Fibroblast of lung (primary cell): ENCODE measurements around the gene SGSH. TPM values are rescaled to one million over a fixed set of nuclear protein-coding genes. Genes with fewer than 3 reads are reported as not detected.
"Not testable (repeated sequence)": the region's sequence is repeated elsewhere in the genome, so short reads cannot be mapped to it uniquely, and the experiment has no call there.

Source experiments
- DNase-seq, 2 donors: peaks; one replicate each; pipeline versions ENCODE4 v3.0.0 to v3.0.0-alpha.2; 2010; ENCODE audit warnings: low read depth in 2 of 2
- H2AFZ ChIP-seq: 2 replicates; pipeline ENCODE4 v1.5.1; 2012; ENCODE audit warnings: low read length, control low read depth, inconsistent platforms
- H3K27ac ChIP-seq: 2 replicates; pipeline ENCODE4 v1.5.1; 2011; ENCODE audit warnings: low read length, control low read depth; ENCODE audit not compliant: insufficient read depth
- H3K27me3 ChIP-seq: 2 replicates; pipeline ENCODE4 v1.5.1; 2011; ENCODE audit warnings: mild to moderate bottlenecking, low read length; ENCODE audit not compliant: control insufficient read depth, insufficient read depth
- H3K36me3 ChIP-seq: 2 replicates; pipeline ENCODE4 v1.5.1; 2011; ENCODE audit warnings: low read length; ENCODE audit not compliant: control insufficient read depth, insufficient read depth
- H3K4me1 ChIP-seq: 2 replicates; pipeline ENCODE4 v1.5.1; 2011; ENCODE audit warnings: low read length; ENCODE audit not compliant: control insufficient read depth, insufficient read depth; ENCODE audit errors: extremely low read depth
- H3K4me2 ChIP-seq: 2 replicates; pipeline ENCODE4 v1.5.1; 2011; ENCODE audit warnings: low read length, control low read depth; ENCODE audit not compliant: insufficient read depth; ENCODE audit errors: extremely low read depth
- H3K4me3 ChIP-seq, 4 experiments: fragments of 200-600 bp in 1 of 4; sonication (generic) in 1 of 4; replicated peaks in 1 of 4; 2 replicates each; pipeline ENCODE4 v1.5.1; 2011 to 2016; ENCODE audit warnings: low read length in 4 of 4, low read depth in 3 of 4, mild to moderate bottlenecking in 3 of 4, control low read depth in 2 of 4, inconsistent platforms in 1 of 4, mixed read lengths in 1 of 4; ENCODE audit not compliant: insufficient read depth in 1 of 4; ENCODE audit errors: control extremely low read depth in 1 of 4
- H3K79me2 ChIP-seq: 2 replicates; pipeline ENCODE4 v1.5.1; 2012; ENCODE audit warnings: mild to moderate bottlenecking, low read length, inconsistent platforms; ENCODE audit not compliant: control insufficient read depth, insufficient read depth
- H3K9ac ChIP-seq: 2 replicates; pipeline ENCODE4 v1.5.1; 2011; ENCODE audit warnings: mild to moderate bottlenecking, low read length, control low read depth; ENCODE audit not compliant: insufficient read depth
- H3K9me3 ChIP-seq: 2 replicates; pipeline ENCODE4 v1.5.1; 2012; ENCODE audit warnings: low read depth, low read length; ENCODE audit not compliant: control insufficient read depth, insufficient read depth
- H4K20me1 ChIP-seq: 2 replicates; pipeline ENCODE4 v1.5.1; 2011; ENCODE audit warnings: low read length; ENCODE audit not compliant: control insufficient read depth, insufficient read depth; ENCODE audit errors: extremely low read depth
- CTCF ChIP-seq, 2 donors: IDR thresholded peaks in 1 of 2; conservative IDR thresholded peaks in 1 of 2; 1 replicate in 1 of 2; 2 replicates in 1 of 2; pipeline ENCODE4 v1.5.1; 2011 to 2012; ENCODE audit warnings: low read length in 2 of 2, control low read depth in 1 of 2, inconsistent platforms in 1 of 2, low read depth in 1 of 2, mild to moderate bottlenecking in 1 of 2
- EZH2 ChIP-seq: IDR thresholded peaks from 2 replicates; pipeline ENCODE4 v1.5.1; 2012; ENCODE audit warnings: low read length, control low read depth, mild to moderate bottlenecking; ENCODE audit errors: missing control alignments
- polyA plus RNA-seq, 2 donors: library from polyadenylated mRNA; depleted of rRNA in 1 of 2; stranded (reverse) in 1 of 2; unstranded in 1 of 2; fragments of >200 nt; gene quantifications; 2 replicates each; pipeline ENCODE4 v1.2.1, GENCODE V29; 2011 to 2012; ENCODE audit warnings: missing spikeins in 1 of 2
- total RNA-seq: library from RNA; depleted of rRNA; stranded (reverse); fragments of >200 nt; gene quantifications from 2 replicates; pipeline ENCODE4 v1.2.1, GENCODE V29; 2014

The SGSH gene
- total and polyA plus RNA-seq, 2 donors (not counting 1 experiment from before 2014, with no cell fraction given): 26.9 to 57.2 TPM

GRCh38 chr17:80202197-80202596, 17.9 kb downstream of the SGSH start:
- Histone ChIP-seq H3K4me2 (no peak overlapping the region), H2AFZ (no peak overlapping the region), H4K20me1 (no peaks in the 10 kb centered on the region), H3K9me3 (no peaks in the 10 kb centered on the region), H3K79me2 (no peaks in the 10 kb centered on the region), H3K4me3 (no peak overlapping the region), H3K36me3 (no peaks in the 10 kb centered on the region), H3K9ac (no peak overlapping the region), H3K4me1 (no peaks in the 10 kb centered on the region), H3K27ac (no peak overlapping the region), H3K27me3 (no peaks in the 10 kb centered on the region)
- TF ChIP-seq EZH2 (no peak), CTCF (conservative IDR thresholded peaks at IDR 0.05 in 1 of 2, IDR thresholded peaks at IDR 0.05 in 1 of 2; ENCODE audit: low read depth in 1 of 2, low read length in 2 of 2) (no peak)
- DNase-seq: no peak

DNA sequence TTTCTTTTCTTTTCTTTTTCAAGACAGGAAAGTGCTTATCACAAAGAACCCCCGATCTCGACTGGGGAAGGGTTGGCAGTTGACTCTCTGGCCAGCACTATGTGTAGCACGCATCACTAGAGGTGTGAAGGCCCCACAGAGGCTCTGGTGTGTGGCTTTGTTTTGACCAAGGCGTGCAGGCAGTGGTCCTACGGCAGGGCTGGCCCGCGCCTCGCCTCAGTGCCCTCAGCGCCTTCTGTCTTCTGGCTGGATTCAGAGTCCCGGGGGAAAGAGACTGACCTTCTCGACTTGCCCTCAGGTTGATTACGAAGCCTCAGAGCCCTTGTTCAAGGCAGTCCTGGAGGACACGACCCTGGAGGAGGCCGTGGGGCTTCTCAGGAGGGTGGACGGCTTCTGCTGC, 18.7 kb downstream of the SGSH start:
- TF ChIP-seq CTCF (conservative IDR thresholded peaks at IDR 0.05 in 1 of 2, IDR thresholded peaks at IDR 0.05 in 1 of 2; ENCODE audit: low read depth in 1 of 2, low read length in 2 of 2): no peak
- no peak overlapping the region for H3K4me2 ChIP-seq
- DNase-seq: no peak
- no peak overlapping the region for H2AFZ ChIP-seq
- no peak overlapping the region for H3K9ac ChIP-seq
- no peaks in the 10 kb centered on the region for H3K4me1 ChIP-seq
- H3K36me3 ChIP-seq: no peaks in the 10 kb centered on the region
- no peaks in the 10 kb centered on the region for H3K27me3 ChIP-seq
- H3K4me3 ChIP-seq: no peak overlapping the region
- H3K79me2 ChIP-seq: no peaks in the 10 kb centered on the region
- no peaks in the 10 kb centered on the region for H4K20me1 ChIP-seq
- H3K27ac ChIP-seq: no peak overlapping the region
- H3K9me3 ChIP-seq: no peaks in the 10 kb centered on the region

DNA sequence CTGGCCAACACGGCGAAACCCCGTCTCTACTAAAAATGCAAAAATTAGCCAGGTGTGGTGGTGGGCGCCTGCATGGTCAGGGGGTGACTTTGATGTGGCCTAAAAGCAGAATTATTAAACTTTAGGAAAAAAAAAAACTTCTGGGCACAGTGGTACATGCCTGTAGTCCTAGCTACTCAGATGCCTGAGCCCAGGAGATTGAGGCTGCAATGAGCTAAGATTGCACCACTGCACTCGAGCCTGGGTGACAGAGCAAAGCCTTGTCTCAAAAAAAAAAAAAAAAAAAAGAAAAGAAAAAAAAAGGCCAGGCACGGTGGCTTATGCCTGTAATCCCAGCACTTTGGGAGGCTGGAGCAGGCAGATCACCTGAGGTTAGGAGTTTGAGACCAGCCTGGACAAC, 20.8 kb downstream of the SGSH start:
- not testable (repeated sequence) for H3K4me1 ChIP-seq, H2AFZ ChIP-seq, H3K4me3 ChIP-seq, H3K79me2 ChIP-seq, H3K27me3 ChIP-seq, H3K9ac ChIP-seq, H3K4me2 ChIP-seq, H3K9me3 ChIP-seq, H3K36me3 ChIP-seq, H4K20me1 ChIP-seq, H3K27ac ChIP-seq, DNase-seq
